Astrocyte (in vitro differentiated cells and primary cell): Measurements from ENCODE around the gene FAHD2A. TPM values are rescaled to one million over a fixed set of nuclear protein-coding genes. Genes with fewer than 3 reads are reported as not detected.

Experiments used
- DNase-seq: peaks from one replicate; pipeline ENCODE4 v3.0.0-alpha.2; 2010; ENCODE audit warnings: low read depth
- FAIRE-seq: peaks from 2 replicates; lab custom pipeline; 2011; peaks lifted over from hg19 to GRCh38; lab: Jason Lieb, UNC
- H2AFZ ChIP-seq: 2 replicates; pipeline ENCODE4 v1.6.0; 2012; ENCODE audit warnings: low read depth, low read length, inconsistent platforms
- H3K27ac ChIP-seq: 2 replicates; pipeline ENCODE4 v1.5.1; 2011; ENCODE audit warnings: low read depth, low read length, inconsistent platforms
- H3K27me3 ChIP-seq: 2 replicates; pipeline ENCODE4 v1.6.0; 2011; ENCODE audit warnings: low read length, inconsistent platforms; ENCODE audit not compliant: insufficient read depth
- H3K36me3 ChIP-seq: 2 replicates; pipeline ENCODE4 v1.5.1; 2011; ENCODE audit warnings: low read length, inconsistent platforms; ENCODE audit not compliant: insufficient read depth
- H3K4me1 ChIP-seq: 2 replicates; pipeline ENCODE4 v1.5.1; 2011; ENCODE audit warnings: low read length, inconsistent platforms; ENCODE audit not compliant: insufficient read depth
- H3K4me2 ChIP-seq: 2 replicates; pipeline ENCODE4 v1.6.0; 2012; ENCODE audit warnings: low read length, inconsistent platforms
- H3K4me3 ChIP-seq: 2 replicates; pipeline ENCODE4 v1.5.1; 2011; ENCODE audit warnings: low read depth, mild to moderate bottlenecking, low read length, inconsistent platforms; ENCODE audit not compliant: insufficient read depth
- H3K79me2 ChIP-seq: 2 replicates; pipeline ENCODE4 v1.6.0; 2012; ENCODE audit warnings: mild to moderate bottlenecking, low read length, inconsistent platforms; ENCODE audit not compliant: insufficient read depth
- H3K9ac ChIP-seq: 2 replicates; pipeline ENCODE4 v1.6.0; 2012; ENCODE audit warnings: mild to moderate bottlenecking, low read length, inconsistent platforms
- H3K9me3 ChIP-seq: 2 replicates; pipeline ENCODE4 v1.5.1; 2012; ENCODE audit warnings: low read depth, mild to moderate bottlenecking, low read length, inconsistent platforms; ENCODE audit not compliant: insufficient read depth
- H4K20me1 ChIP-seq: 2 replicates; pipeline ENCODE4 v1.6.0; 2012; ENCODE audit warnings: low read length, inconsistent platforms; ENCODE audit not compliant: insufficient read depth
- H3K27ac Mint-ChIP-seq: one replicate; pipeline ENCODE4 v1.8.0; 2021; ENCODE audit warnings: mild to moderate bottlenecking, mixed read lengths; ENCODE audit not compliant: unreplicated experiment
- H3K27me3 Mint-ChIP-seq: one replicate; pipeline ENCODE4 v1.8.0; 2021; ENCODE audit warnings: low read depth, mixed read lengths; ENCODE audit not compliant: unreplicated experiment
- H3K36me3 Mint-ChIP-seq: one replicate; pipeline ENCODE4 v1.8.0; 2021; ENCODE audit warnings: low read depth, mixed read lengths; ENCODE audit not compliant: unreplicated experiment
- H3K4me1 Mint-ChIP-seq: one replicate; pipeline ENCODE4 v1.8.0; 2021; ENCODE audit warnings: low read depth, mixed read lengths; ENCODE audit not compliant: unreplicated experiment
- H3K4me3 Mint-ChIP-seq: one replicate; pipeline ENCODE4 v1.8.0; 2021; ENCODE audit warnings: mild to moderate bottlenecking, moderate library complexity, mixed read lengths; ENCODE audit not compliant: unreplicated experiment
- H3K9me3 Mint-ChIP-seq: one replicate; pipeline ENCODE4 v1.8.0; 2021; ENCODE audit warnings: mild to moderate bottlenecking, mixed read lengths; ENCODE audit not compliant: unreplicated experiment
- CTCF ChIP-seq: IDR thresholded peaks from 2 replicates; pipeline ENCODE4 v1.5.1; 2011; ENCODE audit warnings: low read depth, mild to moderate bottlenecking, inconsistent platforms, low read length, moderate library complexity; ENCODE audit not compliant: insufficient read depth
- EZH2 ChIP-seq: IDR thresholded peaks from 2 replicates; pipeline ENCODE4 v1.6.1; 2012; ENCODE audit warnings: mild to moderate bottlenecking, low read length, inconsistent platforms; ENCODE audit not compliant: insufficient read depth
- total RNA-seq: library from RNA; stranded (reverse); gene quantifications from 2 replicates; pipeline ENCODE4 v1.2.1, GENCODE V29; 2021

The FAHD2A gene
- total RNA-seq, 1 donor from 2014 or later, result 21.9 TPM

GRCh38 chr2:95362486-95362885 lies 40.0 kb upstream of the FAHD2A start:
- H2AFZ ChIP-seq, result no peak overlapping the region
- Mint-ChIP-seq H3K36me3 (peaks cover 2% of the 10 kb centered on the region), H3K9me3 (peaks cover 6% of the 10 kb centered on the region), H3K27me3 (peaks cover 34% of the 10 kb centered on the region), H3K27ac (no peak overlapping the region), H3K4me3 (no peak overlapping the region), H3K4me1 (peaks cover 6% of the 10 kb centered on the region)
- H3K4me3 ChIP-seq, result no peak overlapping the region
- FAIRE-seq (no peak), DNase-seq (no peak)
- H3K27me3 ChIP-seq, result no peaks in the 10 kb centered on the region
- TF ChIP-seq EZH2, result no peak
- no peak for TF ChIP-seq CTCF
- no peak overlapping the region for H3K27ac ChIP-seq
- no peaks in the 10 kb centered on the region for H4K20me1 ChIP-seq
- H3K4me2 ChIP-seq, result no peak overlapping the region
- H3K9ac ChIP-seq, result no peak overlapping the region
- H3K9me3 ChIP-seq, result no peaks in the 10 kb centered on the region
- H3K36me3 ChIP-seq, result no peaks in the 10 kb centered on the region
- H3K79me2 ChIP-seq, result no peaks in the 10 kb centered on the region
- peaks cover 6% of the 10 kb centered on the region for H3K4me1 ChIP-seq

- FAIRE-seq, result no peak
- peaks cover 31% of the 10 kb centered on the region for H3K27me3 Mint-ChIP-seq
These were observed 36.0 kb upstream of the FAHD2A start for GRCh38 chr2:95366514-95366913.

More at GRCh38 chr2:95366514-95366913, 36.0 kb upstream of the FAHD2A start:
- no peak overlapping the region for H3K4me2 ChIP-seq
- Mint-ChIP-seq H3K36me3 (no peaks in the 10 kb centered on the region), H3K9me3 (peaks cover 3% of the 10 kb centered on the region), H3K4me1 (no peaks in the 10 kb centered on the region), H3K27ac (no peak overlapping the region), H3K4me3 (no peak overlapping the region)
- TF ChIP-seq CTCF (no peak), EZH2 (no peak)
- H2AFZ ChIP-seq, result no peak overlapping the region
- no peaks in the 10 kb centered on the region for H4K20me1 ChIP-seq
- H3K9ac ChIP-seq, result no peak overlapping the region
- no peak overlapping the region for H3K4me3 ChIP-seq
- no peaks in the 10 kb centered on the region for H3K36me3 ChIP-seq
- no peaks in the 10 kb centered on the region for H3K9me3 ChIP-seq
- H3K4me1 ChIP-seq, result no peaks in the 10 kb centered on the region
- no peaks in the 10 kb centered on the region for H3K27me3 ChIP-seq
- no peak for DNase-seq
- no peaks in the 10 kb centered on the region for H3K79me2 ChIP-seq
- no peak overlapping the region for H3K27ac ChIP-seq
